HG03521 (cell line): ENCODE measurements around the gene CBL.

ENCODE experiments used
- ATAC-seq: cut with Tn5 transposase; IDR thresholded peaks from one replicate; pipeline ENCODE4 v1.9.1; 2021; ENCODE audit warnings: mild to moderate bottlenecking, moderate library complexity; ENCODE audit not compliant: unreplicated experiment

The CBL gene

GRCh38 chr11:119322921-119323531 lies 116.9 kb downstream of the CBL start:
- no peak for ATAC-seq

GRCh38 chr11:119323532-119324033 lies 117.4 kb downstream of the CBL start:
- no peak for ATAC-seq

- no peak for ATAC-seq
Measured at GRCh38 chr11:119324189-119324588, 118.0 kb downstream of the CBL start.

- ATAC-seq = no peak
Measured at GRCh38 chr11:119329320-119329719, 123.2 kb downstream of the CBL start.

GRCh38 chr11:119330237-119330636 lies 124.1 kb downstream of the CBL start:
- no peak for ATAC-seq

- no peak for ATAC-seq
Measured at GRCh38 chr11:119332111-119332765, 126.1 kb downstream of the CBL start.

GRCh38 chr11:119334174-119334930 lies 128.2 kb downstream of the CBL start, which contains the start of gene RNF26:
Gene RNF26, plus strand, starts transcription at chr11:119334527. Its CDS starts 596 bp downstream, at chr11:119335123.
- ATAC-seq = peak; percentile 92

GRCh38 chr11:119335091-119335654 lies 129.0 kb downstream of the CBL start:
- ATAC-seq = no peak

GRCh38 chr11:119335655-119336543 lies 129.8 kb downstream of the CBL start:
- no peak for ATAC-seq

GRCh38 chr11:119336744-119337469 lies 130.8 kb downstream of the CBL start:
- ATAC-seq = no peak

- ATAC-seq = no peak
Measured at GRCh38 chr11:119337581-119338317, 131.6 kb downstream of the CBL start.

- no peak for ATAC-seq
Measured at GRCh38 chr11:119338318-119338890, 132.3 kb downstream of the CBL start.

GRCh38 chr11:119338965-119339588 lies 132.9 kb downstream of the CBL start:
- no peak for ATAC-seq

- ATAC-seq = no peak
Measured at GRCh38 chr11:119339589-119340334, 133.6 kb downstream of the CBL start.

GRCh38 chr11:119340335-119341221 lies 134.4 kb downstream of the CBL start, which contains the start of gene C1QTNF5:
Gene C1QTNF5, minus strand, starts transcription at chr11:119340883. Its CDS starts 486 bp downstream, at chr11:119340397.
- no peak for ATAC-seq

GRCh38 chr11:119341222-119342022 lies 135.3 kb downstream of the CBL start:
- ATAC-seq = no peak
